ENCODE data around the gene MSTN. TPM values are rescaled to one million over a fixed set of nuclear protein-coding genes. Genes with fewer than 3 reads are reported as not detected.

The MSTN gene
- total RNA-seq, 2 donors from 2014 or later, result 0.05 to 0.34 TPM

DNA sequence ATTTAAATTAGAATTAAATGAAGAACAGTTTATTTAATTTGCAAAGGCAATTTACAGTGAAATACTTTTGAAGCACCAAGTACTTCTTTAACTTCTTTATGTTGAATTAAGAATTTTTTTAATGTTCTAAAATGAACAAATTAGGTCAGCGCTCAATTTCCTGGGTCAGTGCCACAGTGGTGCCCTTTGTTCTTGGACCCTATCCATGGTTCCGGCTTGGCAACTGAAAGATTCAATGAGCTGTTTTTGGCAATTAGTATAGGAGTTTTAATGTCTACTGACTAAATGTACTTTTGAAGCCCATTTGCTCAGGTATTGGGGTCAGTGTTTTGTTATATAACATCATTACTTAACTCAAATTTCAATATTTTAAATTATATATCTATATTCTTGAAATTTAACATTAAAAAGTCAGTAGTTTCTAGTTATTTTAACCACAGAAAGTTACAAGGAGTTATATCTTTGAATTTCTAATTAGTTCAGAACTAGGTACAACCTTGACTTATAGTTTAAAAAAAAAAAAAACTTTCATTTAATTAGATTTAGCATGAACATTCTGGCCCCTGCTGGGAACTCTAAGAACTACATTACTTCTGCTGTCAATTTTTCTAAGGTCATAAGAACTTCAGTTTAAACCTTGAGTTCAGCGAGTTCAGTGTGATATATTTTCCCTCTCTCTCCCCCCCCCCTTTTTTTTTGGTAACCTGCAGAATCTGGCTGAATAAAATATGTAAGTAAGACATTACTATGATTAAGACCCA is 7.6 kb upstream of the MSTN start:
- DNase-seq (ENCODE audit: low spot score), result peak; percentile 43
- 45% methylated on average over 3 of the region's 3 CpGs for WGBS
- intact Hi-C loops (cut with DNase I), result loop anchor here (2.0 to 10.0 kb wide), 3 partner anchors 271 to 395 kb away; partner anchors contain the start of gene ANKAR

DNA sequence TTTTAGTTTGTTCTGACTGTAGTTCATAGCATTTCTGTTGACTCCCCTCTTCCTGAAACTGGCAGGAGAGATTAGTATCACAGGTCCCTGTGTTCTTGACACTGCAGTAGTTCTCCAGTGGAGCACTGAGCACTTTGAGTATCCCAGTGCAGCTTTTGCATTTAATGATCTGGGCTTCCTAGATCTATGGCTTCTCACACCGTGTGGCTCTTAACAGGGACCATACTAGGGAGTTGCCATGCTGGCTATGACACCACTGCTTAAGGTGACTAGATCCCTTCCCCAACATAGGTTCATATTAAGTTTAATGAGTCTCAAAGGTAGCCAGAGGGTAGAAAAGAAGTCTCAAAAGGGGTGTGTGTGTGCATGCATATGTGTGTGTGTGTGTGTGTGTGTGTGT is 6.2 kb upstream of the MSTN start:
- DNase-seq (ENCODE audit: low spot score), result no peak
- H3K4me1 ChIP-seq (replicated peaks), result no peaks in the 10 kb centered on the region
- no peaks in the 10 kb centered on the region for H3K36me3 ChIP-seq
- H3K4me3 ChIP-seq, result no peak overlapping the region
- H3K27ac ChIP-seq, result no peak overlapping the region
- TF ChIP-seq, protein P1, sequence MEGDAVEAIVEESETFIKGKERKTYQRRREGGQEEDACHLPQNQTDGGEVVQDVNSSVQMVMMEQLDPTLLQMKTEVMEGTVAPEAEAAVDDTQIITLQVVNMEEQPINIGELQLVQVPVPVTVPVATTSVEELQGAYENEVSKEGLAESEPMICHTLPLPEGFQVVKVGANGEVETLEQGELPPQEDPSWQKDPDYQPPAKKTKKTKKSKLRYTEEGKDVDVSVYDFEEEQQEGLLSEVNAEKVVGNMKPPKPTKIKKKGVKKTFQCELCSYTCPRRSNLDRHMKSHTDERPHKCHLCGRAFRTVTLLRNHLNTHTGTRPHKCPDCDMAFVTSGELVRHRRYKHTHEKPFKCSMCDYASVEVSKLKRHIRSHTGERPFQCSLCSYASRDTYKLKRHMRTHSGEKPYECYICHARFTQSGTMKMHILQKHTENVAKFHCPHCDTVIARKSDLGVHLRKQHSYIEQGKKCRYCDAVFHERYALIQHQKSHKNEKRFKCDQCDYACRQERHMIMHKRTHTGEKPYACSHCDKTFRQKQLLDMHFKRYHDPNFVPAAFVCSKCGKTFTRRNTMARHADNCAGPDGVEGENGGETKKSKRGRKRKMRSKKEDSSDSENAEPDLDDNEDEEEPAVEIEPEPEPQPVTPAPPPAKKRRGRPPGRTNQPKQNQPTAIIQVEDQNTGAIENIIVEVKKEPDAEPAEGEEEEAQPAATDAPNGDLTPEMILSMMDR (IDR thresholded peaks at IDR 0.05), result no peak
- TF ChIP-seq POLR2AphosphoS5 (IDR thresholded peaks at IDR 0.05), result no peak
- no peak for TF ChIP-seq POLR2A (IDR thresholded peaks at IDR 0.05)
- 54% methylated on average over 1 of the region's 1 CpG for WGBS
- H3K9me3 ChIP-seq, result no peaks in the 10 kb centered on the region
- H3K27me3 ChIP-seq (replicated peaks; ENCODE audit: insufficient read depth), result no peaks in the 10 kb centered on the region
- intact Hi-C loops (cut with DNase I), result loop anchor here (5.0 to 10.0 kb wide), 2 partner anchors 316 to 394 kb away; partner anchors contain the start of gene ANKAR

More for the DNA sequence above, 7.6 kb upstream of the MSTN start:
- Histone ChIP-seq H3K4me1 (replicated peaks) (no peaks in the 10 kb centered on the region), H3K27me3 (replicated peaks; ENCODE audit: insufficient read depth) (no peaks in the 10 kb centered on the region), H3K4me3 (no peak overlapping the region), H3K36me3 (no peaks in the 10 kb centered on the region), H3K9me3 (no peaks in the 10 kb centered on the region), H3K27ac (no peak overlapping the region)
- TF ChIP-seq, protein P1 (IDR thresholded peaks at IDR 0.05), result peak; percentile 42 to 79 (median 52)
- no peak for TF ChIP-seq POLR2AphosphoS5 (IDR thresholded peaks at IDR 0.05)

DNA sequence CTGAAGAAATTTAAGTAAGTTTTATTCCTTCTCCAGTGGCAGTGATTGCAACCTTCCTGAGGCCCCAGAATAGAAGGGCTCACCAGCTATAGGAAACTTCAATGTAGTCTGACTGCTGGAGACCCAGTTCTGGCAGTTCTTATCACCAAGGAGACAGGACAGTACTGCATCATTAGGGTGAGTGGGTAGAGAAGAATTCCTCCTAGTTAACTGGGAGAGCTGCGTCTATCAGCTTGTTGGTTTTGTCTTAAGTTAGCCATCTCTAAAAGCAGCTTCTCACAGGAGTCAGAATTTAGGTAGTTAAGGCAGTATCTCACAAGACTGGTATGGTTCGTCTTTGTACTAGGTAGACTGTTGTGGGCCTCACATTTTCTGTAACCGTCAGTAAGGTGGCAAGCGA is 3.3 kb upstream of the MSTN start:
- Histone ChIP-seq H3K4me1 (replicated peaks) (no peaks in the 10 kb centered on the region), H3K27ac (no peak overlapping the region), H3K4me3 (no peak overlapping the region), H3K36me3 (no peaks in the 10 kb centered on the region), H3K9me3 (no peaks in the 10 kb centered on the region), H3K27me3 (replicated peaks; ENCODE audit: insufficient read depth) (no peaks in the 10 kb centered on the region)
- TF ChIP-seq, protein P1 (IDR thresholded peaks at IDR 0.05), result no peak
- TF ChIP-seq POLR2AphosphoS5 (IDR thresholded peaks at IDR 0.05), result no peak
- TF ChIP-seq POLR2A (IDR thresholded peaks at IDR 0.05), result no peak
- intact Hi-C loops (cut with DNase I), result loop anchor here (5.0 to 10.0 kb wide), 2 partner anchors 314 to 391 kb away; partner anchors contain the start of gene ANKAR
- no peak for DNase-seq (ENCODE audit: low spot score)
- 92% methylated on average over 4 of the region's 4 CpGs for WGBS

DNA sequence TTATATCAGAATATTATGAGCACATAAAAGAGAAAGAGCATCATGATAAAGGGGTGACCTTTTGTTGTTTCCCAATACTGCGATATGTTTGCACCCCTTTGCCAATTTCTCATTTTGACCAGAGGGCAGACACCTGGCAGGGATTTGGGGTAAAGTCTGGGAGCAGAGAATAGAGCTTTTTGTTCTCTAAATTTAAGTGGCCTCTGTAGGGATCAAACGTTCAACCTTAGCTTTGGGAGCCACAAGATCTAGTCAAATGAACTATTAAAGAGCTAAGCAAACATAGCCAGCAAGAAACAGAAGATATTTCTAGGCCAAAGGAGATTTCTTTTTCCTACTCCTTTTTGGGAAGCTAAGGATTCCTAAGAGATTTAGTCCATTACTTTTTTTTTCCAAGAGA is 1.1 kb upstream of the MSTN start:
- no peak overlapping the region for H3K4me3 ChIP-seq
- no peak overlapping the region for H3K27ac ChIP-seq
- H3K9me3 ChIP-seq, result no peaks in the 10 kb centered on the region
- H3K27me3 ChIP-seq (replicated peaks; ENCODE audit: insufficient read depth), result no peaks in the 10 kb centered on the region
- TF ChIP-seq POLR2AphosphoS5 (IDR thresholded peaks at IDR 0.05), result no peak
- TF ChIP-seq POLR2A (IDR thresholded peaks at IDR 0.05), result no peak
- TF ChIP-seq, protein P1 (IDR thresholded peaks at IDR 0.05), result no peak
- 36% methylated on average over 2 of the region's 2 CpGs for WGBS
- intact Hi-C loops (cut with DNase I), result loop anchor here (10.0 kb wide), 1 partner anchor 389 kb away; the partner anchor contains the start of gene ANKAR
- no peaks in the 10 kb centered on the region for H3K36me3 ChIP-seq
- DNase-seq (ENCODE audit: low spot score), result no peak
- no peaks in the 10 kb centered on the region for H3K4me1 ChIP-seq (replicated peaks)

DNA sequence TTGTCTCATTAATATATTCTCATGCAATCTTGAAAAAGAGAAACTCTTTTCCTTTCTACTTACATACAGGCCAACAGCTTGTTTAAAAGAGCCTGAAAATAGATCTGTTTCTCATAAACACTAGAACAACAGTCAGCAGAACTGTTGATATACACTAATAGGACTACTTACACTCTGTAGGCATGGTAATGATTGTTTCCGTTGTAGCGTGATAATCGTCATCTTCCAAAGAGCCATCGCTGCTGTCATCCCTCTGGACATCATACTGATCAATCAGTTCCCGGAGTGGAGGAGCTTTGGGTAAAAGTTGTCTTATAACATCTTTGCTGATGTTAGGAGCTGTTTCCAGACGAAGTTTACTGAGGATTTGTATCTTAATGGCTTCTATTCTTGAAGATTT is 476 bp downstream of the MSTN start:
- DNase-seq (ENCODE audit: low spot score), result no peak
- intact Hi-C loops (cut with DNase I), result loop anchor here (10.0 kb wide), 1 partner anchor 387 kb away; the partner anchor contains the start of gene ANKAR
- H3K27me3 ChIP-seq (replicated peaks; ENCODE audit: insufficient read depth), result no peaks in the 10 kb centered on the region
- no peaks in the 10 kb centered on the region for H3K9me3 ChIP-seq
- WGBS, result 69% methylated on average over 6 of the region's 6 CpGs
- no peak overlapping the region for H3K27ac ChIP-seq
- H3K36me3 ChIP-seq, result no peaks in the 10 kb centered on the region
- H3K4me3 ChIP-seq, result no peak overlapping the region
- TF ChIP-seq, protein P1 (IDR thresholded peaks at IDR 0.05), result no peak
- TF ChIP-seq POLR2A (IDR thresholded peaks at IDR 0.05) (no peak), POLR2AphosphoS5 (IDR thresholded peaks at IDR 0.05) (no peak)
- H3K4me1 ChIP-seq (replicated peaks), result no peaks in the 10 kb centered on the region

All from prostate gland (tissue), 2 donors.